GM13977 (cell line): ENCODE data around the gene DNAJC24.
"Not testable (repeated sequence)": the region's sequence is repeated elsewhere in the genome, so short reads cannot be mapped to it uniquely, and the experiment has no call there.

Experiments
- DNase-seq: peaks from one replicate; pipeline ENCODE4 v3.0.0; 2012; ENCODE audit warnings: low spot score
- in situ Hi-C: fragments of 300-500 bp; cut with MboI; formaldehyde crosslinking; loops from one replicate; pipeline ENCODE4 v1.12.0; 2022; ENCODE audit warnings: low sequenced_read_pairs, low pct_unique_long_range_greater_than_20kb, mixed read lengths, inconsistent platforms; ENCODE audit not compliant: unreplicated experiment
- TF ChIP-seq, protein P1 (sequence below): IDR thresholded peaks from 2 replicates; pipeline ENCODE4 v1.5.1; 2012; ENCODE audit warnings: mild to moderate bottlenecking, control low read depth; ENCODE audit not compliant: insufficient read depth; ENCODE audit errors: extremely low read depth, missing control alignments

The DNAJC24 gene

DNA sequence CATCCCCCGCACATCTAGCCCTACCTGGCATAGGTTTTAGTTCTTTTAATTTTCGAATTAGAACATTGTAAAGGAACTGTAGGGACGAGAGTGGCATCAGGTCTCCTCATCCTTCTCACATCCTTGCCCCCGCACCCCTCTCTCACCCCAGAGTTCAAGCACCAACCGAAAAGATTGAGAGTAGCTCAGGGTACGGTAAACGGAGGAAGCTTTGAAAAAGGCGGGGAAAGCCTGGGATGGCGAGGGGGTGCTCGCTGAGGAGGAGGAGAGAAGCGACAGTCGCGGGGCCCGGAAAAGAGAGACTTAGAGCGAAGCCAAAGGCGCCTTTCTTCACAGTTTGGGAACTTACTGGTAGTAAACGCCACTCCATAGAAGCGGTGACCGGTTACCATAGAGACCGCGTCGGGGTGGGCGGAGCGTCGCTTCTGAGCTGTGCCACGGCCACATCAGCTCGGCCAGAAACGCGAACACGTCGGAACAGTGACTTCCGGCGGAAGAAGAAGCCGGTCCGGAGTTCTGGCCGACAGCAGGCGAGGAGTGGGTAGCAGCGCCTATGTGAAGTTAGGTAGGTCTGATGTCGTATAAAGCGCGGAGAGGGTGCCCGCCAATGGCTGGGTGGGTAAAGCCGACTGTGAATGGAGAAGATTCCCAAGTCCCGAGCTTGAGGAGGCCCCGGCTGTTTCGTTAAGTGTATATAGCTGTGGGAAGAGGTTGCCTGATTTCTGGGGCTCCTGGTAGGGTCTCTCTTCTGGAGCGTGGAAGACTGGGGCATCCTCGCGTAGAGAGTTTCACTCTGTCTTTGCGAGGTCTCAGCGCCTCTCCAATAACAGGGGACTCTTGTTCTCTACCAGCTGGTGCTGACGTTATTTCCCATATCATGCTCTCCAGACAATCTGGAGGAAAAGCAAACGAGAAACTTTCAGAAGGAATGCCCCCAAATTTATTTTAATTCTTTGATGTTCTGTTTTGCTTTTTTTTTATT is at the start of gene DNAJC24, which contains the start of gene DCDC1:
Gene DNAJC24 (plus strand): TSS at position 513 of the 982 bp plus-strand sequence. CDS start 889 bp downstream, outside the sequence.
Gene DCDC1 (minus strand): TSS at position 392 of the 982 bp plus-strand sequence. CDS start 41,459 bp downstream, outside the sequence.
- in situ Hi-C loops, result no loop called here
- TF ChIP-seq, protein P1, sequence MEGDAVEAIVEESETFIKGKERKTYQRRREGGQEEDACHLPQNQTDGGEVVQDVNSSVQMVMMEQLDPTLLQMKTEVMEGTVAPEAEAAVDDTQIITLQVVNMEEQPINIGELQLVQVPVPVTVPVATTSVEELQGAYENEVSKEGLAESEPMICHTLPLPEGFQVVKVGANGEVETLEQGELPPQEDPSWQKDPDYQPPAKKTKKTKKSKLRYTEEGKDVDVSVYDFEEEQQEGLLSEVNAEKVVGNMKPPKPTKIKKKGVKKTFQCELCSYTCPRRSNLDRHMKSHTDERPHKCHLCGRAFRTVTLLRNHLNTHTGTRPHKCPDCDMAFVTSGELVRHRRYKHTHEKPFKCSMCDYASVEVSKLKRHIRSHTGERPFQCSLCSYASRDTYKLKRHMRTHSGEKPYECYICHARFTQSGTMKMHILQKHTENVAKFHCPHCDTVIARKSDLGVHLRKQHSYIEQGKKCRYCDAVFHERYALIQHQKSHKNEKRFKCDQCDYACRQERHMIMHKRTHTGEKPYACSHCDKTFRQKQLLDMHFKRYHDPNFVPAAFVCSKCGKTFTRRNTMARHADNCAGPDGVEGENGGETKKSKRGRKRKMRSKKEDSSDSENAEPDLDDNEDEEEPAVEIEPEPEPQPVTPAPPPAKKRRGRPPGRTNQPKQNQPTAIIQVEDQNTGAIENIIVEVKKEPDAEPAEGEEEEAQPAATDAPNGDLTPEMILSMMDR, result no peak
- peak; percentile 76 for DNase-seq

DNA sequence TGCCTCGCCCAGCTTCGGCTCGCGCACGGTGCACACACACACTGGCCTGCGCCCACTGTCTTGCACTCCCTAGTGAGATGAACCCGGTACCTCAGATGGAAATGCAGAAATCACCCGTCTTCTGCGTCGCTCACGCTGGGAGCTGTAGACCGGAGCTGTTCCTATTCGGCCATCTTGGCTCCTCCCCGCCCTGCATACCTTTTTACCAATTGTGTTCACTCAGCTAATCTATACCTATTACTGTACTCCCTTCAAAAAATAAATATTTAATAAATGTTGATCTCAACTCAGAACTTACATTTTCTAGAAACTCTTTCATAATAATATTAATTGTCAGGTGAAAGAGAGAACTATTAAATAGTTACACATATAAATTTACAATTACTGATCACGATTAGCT is 48.2 kb upstream of the DNAJC24 start:
- in situ Hi-C loops, DNase-seq: not testable (repeated sequence)

DNA sequence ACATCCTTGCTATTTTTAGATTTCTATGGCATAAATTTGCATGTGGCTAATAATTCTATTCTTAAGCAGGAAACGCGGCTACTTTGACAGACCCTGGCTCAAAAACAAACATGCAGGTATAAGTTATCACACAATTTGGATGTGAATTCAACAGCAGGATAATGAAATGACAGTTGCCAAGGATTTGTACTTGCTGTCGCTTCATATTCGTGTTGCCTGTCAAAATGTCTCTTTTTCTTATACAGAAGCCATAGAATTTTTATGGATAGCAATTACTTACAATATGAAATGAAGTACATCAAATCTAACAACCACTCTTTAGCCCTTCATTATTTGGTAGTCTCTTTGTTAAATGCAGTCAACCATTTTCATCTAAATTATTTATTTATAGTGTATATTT is 46.5 kb upstream of the DNAJC24 start:
- TF ChIP-seq, protein P1, result no peak
- DNase-seq, result no peak
- in situ Hi-C loops, result no loop called here

DNA sequence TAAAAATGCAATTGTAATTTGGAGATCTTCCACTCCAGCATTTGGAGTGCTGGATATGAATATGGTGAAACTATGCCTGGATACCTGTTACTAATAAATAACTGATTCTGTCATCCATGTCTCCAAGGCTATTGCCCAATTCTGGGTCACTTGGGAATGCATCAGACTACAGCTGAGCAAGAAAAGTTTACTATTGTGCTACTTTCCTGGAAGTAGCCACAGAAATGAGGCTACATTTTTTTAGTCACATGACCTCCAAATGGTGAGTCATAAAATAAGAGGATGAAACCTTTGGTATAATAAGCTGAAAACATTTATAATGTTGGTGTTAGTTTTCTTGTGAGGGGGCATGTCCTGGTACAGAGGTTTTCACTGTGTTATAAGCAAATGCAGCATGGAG is 44.5 kb upstream of the DNAJC24 start:
- TF ChIP-seq, protein P1, result no peak
- no peak for DNase-seq
- in situ Hi-C loops, result no loop called here

GRCh38 chr11:31326470-31327148 is 43.1 kb upstream of the DNAJC24 start:
- in situ Hi-C loops, result no loop called here
- DNase-seq, result peak; percentile 19
- TF ChIP-seq, protein P1, result no peak

- TF ChIP-seq, protein P1, result no peak
- in situ Hi-C loops, result no loop called here
- no peak for DNase-seq
Measured at GRCh38 chr11:31327417-31327816, 42.2 kb upstream of the DNAJC24 start.
